Retinal pigment epithelial cell (primary cell): Measurements from ENCODE around the gene APC2.

ENCODE experiments used
- DNase-seq: peaks from one replicate; pipeline ENCODE4 v3.0.0-alpha.2; 2010; ENCODE audit warnings: low read depth
- H3K4me3 ChIP-seq: 2 replicates; pipeline ENCODE4 v1.5.1; 2011; ENCODE audit warnings: mild to moderate bottlenecking, low read length, control low read depth, moderate library complexity
- TF ChIP-seq, protein P1 (sequence below): conservative IDR thresholded peaks from 2 replicates; pipeline ENCODE4 v1.5.1; 2011; ENCODE audit warnings: low read depth, low read length, control low read depth, inconsistent platforms

The APC2 gene

DNA sequence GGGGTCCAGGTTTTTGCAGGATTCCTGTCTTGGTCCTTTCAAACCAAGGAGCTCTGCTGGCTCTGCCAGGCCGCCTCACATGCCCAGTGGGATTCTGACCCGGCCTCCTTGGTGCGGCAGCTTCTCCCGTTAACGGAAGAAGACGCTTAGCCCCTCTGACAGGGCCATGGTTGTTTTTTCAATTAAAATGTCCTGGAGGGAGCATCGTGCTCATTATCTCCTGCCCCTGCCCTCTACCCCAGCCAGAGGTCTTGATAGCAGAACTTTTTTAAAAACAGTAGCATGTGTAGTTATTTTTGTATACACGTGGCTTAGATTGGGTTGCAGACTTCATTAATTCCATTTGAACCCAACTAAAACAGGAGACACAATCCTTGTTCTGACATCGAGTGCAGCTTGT, 23.2 kb upstream of the APC2 start:
- H3K4me3 ChIP-seq = no peak overlapping the region
- DNase-seq = no peak
- TF ChIP-seq, protein P1, sequence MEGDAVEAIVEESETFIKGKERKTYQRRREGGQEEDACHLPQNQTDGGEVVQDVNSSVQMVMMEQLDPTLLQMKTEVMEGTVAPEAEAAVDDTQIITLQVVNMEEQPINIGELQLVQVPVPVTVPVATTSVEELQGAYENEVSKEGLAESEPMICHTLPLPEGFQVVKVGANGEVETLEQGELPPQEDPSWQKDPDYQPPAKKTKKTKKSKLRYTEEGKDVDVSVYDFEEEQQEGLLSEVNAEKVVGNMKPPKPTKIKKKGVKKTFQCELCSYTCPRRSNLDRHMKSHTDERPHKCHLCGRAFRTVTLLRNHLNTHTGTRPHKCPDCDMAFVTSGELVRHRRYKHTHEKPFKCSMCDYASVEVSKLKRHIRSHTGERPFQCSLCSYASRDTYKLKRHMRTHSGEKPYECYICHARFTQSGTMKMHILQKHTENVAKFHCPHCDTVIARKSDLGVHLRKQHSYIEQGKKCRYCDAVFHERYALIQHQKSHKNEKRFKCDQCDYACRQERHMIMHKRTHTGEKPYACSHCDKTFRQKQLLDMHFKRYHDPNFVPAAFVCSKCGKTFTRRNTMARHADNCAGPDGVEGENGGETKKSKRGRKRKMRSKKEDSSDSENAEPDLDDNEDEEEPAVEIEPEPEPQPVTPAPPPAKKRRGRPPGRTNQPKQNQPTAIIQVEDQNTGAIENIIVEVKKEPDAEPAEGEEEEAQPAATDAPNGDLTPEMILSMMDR = no peak

DNA sequence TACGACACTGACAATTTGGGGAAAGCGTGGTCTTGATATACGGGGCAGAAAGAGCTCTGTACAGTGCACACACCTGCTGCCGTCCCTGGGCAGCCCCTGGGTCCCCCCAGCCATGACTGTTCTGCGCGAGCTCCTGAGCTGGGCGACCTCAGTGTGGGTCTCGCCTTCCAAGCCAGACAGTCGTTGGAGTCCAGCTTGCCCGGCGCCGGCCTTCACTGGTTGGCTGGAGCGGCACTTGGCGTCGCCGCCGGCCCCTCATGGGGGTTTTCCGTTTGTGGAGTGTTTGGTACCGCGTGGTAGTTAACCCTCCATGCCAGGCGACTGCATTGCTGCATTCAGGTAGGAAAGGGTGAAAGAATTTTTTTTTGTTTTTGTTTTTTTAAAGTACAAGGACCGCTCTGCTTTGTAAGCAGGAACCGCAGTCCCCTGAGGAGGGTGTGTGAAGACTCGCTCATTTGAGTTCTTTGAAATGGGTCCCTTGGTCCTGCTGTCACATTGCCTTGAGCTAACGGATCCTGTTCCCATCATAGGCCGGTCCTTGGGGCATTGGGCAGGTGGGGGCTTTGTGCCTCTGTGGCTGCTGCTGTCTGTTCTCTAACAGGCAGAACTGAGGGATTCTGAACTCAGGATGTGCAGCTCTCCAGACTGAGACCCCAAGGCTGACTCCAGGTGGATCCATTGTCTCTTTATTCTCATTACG, 22.6 kb upstream of the APC2 start:
- no peak for DNase-seq
- no peak overlapping the region for H3K4me3 ChIP-seq
- TF ChIP-seq, protein P1 = no peak

DNA sequence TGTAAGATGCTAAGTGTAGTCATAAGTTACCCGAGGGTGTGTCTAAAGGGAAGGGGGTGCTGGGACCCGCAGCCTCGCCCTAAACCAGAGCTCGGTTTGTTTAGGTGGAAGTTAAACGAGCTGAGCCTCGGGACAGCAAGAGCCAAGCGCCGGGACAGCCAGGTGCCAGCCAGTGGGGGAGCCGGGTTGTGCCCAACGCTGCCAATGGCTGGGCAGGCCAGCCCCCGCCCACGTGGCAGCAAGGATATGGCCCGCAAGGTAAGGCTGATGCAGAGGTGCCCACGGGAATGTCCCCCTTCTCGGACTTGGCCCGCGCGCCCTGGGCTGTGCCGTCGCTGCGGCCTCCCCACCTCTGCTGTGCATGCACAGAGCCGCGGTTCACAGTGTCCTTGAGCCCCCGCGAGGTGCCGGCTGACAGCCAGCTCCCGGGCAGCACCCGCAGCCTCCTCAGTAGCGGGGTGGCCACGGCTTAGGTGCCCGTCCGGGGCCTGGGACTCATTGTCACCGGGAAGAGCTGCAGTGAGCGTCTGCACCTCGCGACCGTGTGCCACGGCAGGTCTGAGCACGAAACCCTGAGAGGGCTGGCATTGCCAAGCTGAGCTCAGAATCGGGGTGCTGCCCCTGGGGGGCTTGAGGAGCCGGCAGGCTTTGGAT, 21.1 kb upstream of the APC2 start:
- no peak for DNase-seq
- TF ChIP-seq, protein P1 = no peak
- H3K4me3 ChIP-seq = no peak overlapping the region

GRCh38 chr19:1429750-1430149, 20.2 kb upstream of the APC2 start:
- no peak for DNase-seq
- H3K4me3 ChIP-seq = no peak overlapping the region
- TF ChIP-seq, protein P1 = no peak

DNA sequence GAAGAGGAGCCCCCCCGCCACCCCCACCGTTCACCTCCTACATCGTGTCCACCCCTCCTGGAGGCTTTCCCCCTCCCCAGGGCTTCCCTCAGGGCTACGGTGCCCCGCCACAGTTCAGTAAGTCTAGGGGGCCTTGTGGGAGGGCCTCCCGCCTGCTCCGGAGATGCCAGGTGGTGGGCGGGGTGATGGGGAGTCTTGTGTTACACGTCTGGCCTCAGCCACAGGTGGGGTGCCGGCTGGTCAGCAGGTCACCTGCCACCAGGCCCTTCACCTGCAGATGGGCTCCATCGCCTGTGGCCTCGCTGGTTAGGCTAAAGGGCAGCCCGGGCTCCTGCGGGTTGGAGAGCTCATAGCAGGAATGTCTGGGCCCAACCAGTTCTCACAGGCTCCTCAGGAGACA, 19.7 kb upstream of the APC2 start:
- DNase-seq = no peak
- TF ChIP-seq, protein P1 = no peak
- no peak overlapping the region for H3K4me3 ChIP-seq

DNA sequence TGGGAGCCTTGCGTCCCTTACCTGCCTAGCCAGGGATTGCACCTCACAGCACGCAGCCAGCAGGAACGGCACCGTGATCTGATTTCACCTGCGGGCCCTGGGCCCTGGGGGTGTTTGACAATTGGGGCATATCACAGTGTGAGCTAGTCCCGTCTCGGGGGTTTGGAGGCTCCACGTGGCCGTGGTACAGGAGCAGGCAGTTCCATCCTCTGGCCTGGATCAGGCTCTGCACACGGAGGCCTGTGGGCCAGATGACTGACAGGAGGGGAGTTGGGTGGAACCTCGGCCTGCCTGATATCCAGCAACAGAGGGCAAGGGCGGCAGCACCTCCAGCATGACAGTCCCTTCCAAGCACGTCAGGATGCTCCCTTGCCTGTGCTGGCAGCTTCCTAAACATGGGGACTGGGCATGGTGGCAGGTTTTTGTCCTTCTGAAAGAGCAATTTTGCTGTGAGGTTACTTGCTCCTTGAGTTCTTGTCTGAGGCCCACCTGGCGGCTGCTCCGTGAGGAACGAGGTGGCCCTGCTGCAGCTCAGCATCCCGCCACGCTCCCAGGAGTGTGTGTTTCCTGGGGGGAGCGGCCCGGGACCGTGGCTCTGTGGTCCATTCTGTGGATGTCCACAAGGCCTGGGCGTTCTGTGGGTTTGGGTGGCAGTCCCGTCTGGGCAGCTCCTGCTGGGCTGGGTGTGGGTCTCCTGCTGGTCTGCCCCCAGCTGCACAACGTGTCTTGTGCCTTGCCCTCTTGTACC, 18.0 kb upstream of the APC2 start:
- H3K4me3 ChIP-seq = no peak overlapping the region
- TF ChIP-seq, protein P1 = no peak
- DNase-seq = no peak
